ENCODE measurements around the gene C9orf153.
A peak's percentile ranks its signal among the peaks of the same experiment; 100 is the strongest.
"Not testable (repeated sequence)": the region's sequence is repeated elsewhere in the genome, so short reads cannot be mapped to it uniquely, and the experiment has no call there.

The C9orf153 gene

DNA sequence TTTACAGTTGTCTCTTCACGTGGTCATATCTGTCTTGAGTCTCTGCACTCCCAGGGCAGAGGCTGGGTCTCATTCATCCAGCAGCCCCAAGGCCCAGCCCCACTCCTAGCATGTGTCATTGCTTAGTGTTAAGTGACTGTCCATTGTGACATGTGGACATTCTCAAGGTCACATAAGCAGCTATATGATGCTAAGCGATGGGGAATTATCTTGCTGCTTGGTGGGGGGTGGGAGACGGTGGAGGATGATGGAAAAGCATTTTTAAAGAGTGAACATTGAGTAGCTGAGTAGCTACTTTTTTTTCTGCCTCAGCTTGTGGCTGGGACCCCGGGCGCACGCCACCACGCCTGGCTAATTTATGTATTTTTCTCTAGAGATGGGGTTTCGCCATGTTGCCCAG is at the start of gene C9orf153:
C9orf153 (minus strand) TSS at position 101 of the 400 bp plus-strand sequence. CDS start 30,054 bp downstream, outside the sequence.
- DNase-seq = no peak

DNA sequence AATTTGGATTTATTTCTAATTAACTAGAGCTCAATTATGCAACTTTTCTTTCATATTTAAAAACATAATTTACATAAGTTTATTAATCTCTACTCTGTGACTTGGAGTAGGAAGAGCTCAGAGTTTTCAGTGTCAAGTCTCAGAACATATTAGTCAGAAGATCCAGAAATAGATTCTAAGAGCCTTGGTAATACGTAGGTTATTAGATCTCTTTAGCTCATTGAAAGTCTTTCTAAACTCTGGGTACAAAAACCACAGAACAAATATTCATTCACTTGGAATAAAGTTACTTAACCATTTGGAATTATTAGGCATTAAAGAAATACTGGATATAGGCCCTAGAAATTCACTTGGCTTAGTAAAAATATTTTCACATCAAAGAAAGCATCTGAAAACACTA is 49.2 kb upstream of the C9orf153 start:
- DNase-seq = no peak

DNA sequence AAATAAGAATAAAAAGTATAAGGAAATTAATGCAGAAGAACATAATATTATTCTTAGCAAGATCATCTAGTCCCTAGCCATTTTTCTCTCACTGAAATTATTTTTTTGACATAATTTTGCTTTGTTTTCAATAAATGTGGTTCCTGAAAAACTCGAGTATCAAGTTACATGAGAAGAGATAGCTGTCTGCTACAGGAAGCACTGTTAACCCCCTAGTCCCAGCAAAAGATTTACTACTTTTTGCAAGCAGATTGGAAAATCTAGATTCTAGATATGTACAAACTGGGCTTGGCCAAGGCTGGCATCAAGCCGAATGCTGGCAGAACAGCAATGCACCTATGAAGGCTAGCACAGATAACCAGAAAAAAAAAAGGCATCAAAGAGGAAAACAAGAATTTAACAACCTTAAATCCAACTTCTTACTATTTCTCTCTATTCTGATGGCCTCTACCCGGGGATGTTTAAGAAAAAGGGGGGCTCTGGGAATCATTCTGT is 44.8 kb upstream of the C9orf153 start:
- no peak for DNase-seq

DNA sequence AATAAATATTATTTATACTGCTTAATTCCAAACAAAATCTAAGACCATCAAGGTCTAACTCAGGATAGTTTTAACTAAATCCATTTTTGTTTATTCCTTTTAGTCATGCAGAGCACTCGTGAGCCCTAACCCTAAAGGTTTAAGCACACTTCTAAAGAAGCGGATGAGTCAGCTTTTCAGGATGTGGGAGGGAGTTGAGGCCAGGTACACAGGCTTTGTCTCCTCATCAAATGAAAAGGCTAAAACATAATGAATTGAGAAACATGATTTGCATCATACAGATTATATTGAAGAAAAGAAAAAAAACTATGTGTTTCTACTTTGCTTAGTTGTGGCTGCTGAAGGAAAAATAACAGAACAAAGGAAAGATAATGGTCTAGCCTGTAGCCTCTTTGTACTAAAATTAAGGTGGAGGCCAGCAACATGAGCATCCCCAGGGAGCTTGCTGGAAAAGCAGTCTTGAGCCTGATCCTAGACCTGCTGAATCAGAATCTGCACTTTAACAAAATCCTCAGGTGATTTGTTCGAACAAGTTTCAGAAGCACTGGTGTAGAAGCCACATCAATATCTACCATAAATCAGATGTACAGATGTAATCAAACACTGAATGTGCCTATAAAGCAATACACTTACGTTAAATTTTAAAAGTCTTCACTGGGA is 44.0 kb upstream of the C9orf153 start:
- DNase-seq = peak; percentile 43

DNA sequence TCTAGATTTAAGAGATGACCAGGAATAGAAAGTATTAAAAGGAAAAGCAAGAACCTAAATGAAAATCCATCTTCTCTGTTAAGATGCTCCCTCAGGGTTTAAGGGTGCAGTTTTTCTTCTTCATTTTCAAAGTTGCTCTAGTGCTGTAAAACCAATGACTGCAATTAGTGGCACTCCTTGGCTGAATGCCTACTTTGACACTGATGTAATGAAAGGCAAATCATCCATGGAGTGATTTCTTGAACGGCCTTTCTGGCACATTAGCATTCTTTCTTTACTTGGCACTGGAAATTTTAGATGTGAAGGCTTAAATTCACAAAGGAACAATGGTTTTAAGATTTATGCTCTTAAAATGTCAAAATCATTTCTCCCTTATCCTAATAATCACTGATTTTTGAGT is 42.2 kb upstream of the C9orf153 start:
- no peak for DNase-seq

DNA sequence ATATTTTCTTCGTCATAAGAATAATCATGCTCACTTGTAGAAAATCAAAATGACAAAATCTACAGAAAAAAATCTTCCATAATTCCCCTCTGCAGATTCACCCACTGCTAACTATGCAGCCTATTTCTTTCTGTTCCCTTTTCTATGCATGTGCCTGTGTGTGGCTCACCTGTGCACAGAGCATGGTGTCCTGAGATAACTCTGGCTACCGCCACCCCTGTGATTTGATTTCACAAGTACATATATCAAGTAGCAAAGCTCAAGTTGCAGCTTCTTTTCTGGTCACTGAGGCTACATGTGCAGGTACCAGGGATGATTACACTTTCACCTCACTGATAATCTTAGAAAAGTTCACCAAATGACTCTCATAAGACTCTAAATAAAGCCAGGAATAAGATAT is 41.2 kb upstream of the C9orf153 start:
- no peak for DNase-seq

DNA sequence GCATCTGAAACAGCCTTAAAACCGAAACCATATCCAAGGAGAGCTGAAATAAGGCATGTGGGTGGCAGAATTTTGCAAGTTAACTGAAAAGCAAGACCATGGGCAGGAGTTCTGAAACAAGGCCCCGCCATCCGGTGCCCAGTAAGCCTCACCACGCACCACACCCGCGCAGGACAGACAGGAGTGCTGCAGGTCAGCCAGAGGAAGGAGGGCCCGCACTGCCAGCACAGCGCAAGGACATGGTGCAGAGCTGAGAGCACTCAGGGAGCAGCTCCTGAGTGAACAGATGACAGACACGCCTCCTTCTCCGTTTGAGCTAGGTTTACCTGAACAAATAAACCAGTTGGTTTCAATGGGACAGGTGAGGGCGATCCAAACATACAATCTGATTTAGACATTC is 39.4 kb upstream of the C9orf153 start:
- DNase-seq = no peak

DNA sequence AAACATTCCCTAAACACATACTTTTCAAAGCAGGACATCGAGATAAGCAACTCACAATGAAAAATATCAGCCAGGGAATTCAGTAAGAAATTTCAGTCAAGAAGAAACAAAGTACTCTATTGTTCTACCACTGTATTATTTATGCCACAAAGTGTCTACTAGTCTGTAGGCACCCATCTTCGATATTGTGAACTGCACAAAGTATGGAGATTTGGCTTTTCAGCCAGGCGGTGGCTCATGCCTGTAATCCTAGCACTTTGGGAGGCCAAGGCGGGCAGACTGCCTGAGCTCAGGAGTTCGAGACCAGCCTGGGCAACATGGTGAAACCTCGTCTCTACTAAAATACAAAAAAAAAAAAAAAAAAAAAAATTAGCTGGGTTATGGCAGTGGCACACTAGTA is 30.9 kb upstream of the C9orf153 start:
- DNase-seq = not testable (repeated sequence)

DNA sequence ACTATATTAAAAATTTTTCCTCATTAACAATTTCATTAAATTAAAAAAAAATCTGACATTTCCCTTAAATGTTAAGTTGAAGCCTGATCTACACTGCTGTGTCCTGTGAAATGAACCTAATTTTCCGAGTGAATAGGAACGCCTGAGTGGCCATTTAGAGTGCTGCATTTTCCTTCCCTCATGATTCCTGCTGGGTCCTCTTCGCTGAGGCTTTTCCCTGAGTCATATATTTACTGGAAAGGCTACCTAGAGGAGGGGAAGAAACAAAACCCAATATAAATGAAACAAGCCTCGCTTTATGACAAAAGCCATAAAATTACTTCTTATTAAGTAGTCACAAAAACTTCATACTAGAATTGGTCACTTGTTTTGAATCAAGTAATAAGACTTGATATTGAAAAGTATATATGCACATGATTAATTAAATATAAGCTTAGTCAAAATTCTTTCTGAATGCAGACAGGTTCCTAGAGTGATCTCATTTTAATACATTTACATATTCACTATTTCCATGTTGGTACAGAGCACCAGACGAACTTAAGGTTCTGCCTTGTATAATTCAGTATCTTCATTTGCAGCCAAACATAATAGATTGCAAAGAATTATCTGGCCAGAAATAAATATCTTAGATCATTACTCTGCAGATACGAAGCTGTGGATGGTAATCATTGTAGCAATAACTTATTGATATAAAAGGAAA is 29.2 kb upstream of the C9orf153 start:
- no peak for DNase-seq

DNA sequence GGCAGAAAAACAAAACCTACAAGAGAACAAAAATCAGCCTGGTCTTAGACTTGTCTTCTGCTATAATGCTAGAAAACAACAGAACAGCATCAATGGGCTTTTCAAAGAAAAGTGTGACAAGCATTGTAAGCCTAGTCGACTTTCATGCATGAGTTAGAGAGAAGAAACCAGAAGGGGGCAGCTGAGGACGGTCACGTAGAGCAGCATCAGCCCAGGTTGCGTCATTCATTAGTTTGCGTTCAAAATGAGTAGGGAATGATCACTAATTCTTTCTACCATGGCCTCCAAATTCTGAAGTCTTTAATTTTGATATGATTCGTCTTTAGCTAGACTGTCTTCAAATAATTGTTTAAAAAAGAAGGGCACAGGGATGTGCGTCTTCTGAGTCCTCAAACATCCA is 27.6 kb upstream of the C9orf153 start:
- no peak for DNase-seq

DNA sequence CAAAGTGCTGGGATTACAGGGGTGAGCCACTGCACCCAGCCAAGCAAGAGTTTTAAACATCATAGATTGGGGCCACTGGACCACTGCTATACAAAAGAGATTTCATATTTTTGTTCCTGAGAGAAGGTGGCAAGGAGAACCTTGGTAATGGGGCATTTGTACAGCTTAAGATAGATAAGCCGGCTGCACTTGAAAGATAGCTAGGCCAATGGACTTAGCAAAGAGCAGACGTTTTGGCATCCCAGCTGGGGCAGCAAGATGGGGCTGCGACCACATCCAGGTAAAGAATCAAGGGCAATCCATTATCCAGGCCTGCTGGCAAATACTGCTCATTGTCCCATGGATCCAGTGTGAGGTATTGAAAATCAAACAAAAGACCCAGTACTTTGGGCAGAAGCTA is 26.8 kb upstream of the C9orf153 start:
- DNase-seq = no peak

DNA sequence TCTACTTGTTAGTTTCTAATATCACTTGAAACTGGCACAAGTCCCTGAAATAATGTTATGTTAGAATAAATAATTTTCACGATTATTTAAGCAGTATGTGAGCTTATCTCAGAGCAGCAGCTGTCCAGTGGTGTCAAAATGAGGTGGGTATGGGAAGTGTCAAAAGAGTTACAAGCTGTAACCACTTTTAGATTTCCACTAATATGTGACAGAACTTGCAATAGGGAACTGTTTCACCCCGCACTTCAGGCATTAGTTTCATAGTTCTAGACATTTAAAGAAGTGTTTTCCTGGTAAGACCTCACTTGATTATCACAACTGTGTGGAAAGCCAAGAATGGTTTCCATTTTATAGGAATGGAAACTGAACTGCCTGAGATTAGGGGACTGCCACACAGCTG is 25.8 kb upstream of the C9orf153 start:
- DNase-seq = no peak

DNA sequence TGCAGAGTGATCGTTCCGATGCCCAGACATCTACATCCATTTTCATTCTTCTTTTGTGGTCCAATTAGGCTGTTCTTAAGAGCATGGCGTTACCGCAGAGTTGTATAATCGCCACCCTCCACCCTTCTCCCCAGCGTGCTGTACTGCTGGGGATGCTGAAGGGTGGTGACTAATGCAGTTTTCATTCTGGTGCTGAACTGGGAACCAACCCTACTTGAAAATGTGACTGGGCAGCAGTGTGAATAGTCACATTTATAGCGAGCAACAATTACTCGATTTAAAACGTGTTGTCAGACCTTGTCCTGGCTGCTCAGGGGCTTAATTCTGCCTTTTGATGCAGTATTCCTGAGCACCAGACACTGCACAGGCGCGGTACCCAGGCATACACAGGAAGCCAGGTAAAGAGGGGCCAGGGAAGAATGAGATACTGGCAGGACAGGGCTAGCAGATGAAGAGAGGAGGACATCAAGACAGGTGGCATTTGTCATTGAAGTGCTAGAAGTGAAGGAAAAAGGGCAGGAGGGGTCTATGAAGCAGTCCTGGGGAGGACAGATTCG is 23.6 kb upstream of the C9orf153 start:
- DNase-seq = no peak

DNA sequence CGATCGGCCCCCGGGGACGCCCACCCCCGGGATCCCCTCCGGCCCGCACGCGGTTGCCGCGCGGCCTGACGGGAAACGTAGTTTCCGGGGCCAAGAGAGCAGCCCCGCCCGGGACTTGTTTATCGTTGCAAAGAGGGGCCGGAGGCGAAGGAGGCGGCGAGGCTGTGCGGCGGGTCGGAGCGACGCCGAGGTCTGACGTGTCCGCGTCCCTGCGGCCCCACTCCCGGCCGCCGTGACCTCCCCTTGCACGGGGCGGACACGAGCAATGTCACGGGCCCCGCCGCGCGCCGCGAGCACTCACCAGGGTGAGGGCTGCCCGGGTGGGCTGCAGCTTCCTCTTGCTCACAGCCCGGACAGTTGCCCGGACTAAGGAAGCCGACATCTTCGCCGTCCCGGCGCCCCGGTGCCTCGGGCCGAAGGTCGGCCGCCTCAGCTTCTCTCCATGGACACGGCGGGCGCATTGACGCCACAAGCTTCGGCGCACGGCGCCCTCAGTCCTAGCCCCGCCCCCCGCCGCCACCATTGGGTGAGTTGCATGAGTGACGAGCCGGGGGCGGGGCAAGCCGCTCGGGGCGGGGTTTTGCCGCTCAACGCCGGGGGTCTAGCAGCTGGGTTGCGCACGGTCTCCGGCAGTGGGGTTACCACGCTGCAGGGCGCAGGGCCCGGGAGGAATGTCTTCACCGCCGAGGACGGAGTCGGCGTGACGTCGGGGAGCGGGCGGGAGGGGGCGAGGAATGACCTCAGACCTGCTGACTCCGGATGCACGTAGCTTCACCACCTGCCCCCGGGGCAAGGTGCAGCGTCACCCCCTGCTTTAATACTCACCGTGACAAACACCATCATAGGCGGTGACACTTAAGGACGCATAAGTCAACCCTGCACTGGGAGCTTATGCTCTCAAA is 22.9 kb upstream of the C9orf153 start, which contains the start of gene ISCA1:
ISCA1 (minus strand) TSS at position 462 of the 902 bp plus-strand sequence; CDS start at position 382, 80 bp downstream.
- DNase-seq = peak; percentile 99

DNA sequence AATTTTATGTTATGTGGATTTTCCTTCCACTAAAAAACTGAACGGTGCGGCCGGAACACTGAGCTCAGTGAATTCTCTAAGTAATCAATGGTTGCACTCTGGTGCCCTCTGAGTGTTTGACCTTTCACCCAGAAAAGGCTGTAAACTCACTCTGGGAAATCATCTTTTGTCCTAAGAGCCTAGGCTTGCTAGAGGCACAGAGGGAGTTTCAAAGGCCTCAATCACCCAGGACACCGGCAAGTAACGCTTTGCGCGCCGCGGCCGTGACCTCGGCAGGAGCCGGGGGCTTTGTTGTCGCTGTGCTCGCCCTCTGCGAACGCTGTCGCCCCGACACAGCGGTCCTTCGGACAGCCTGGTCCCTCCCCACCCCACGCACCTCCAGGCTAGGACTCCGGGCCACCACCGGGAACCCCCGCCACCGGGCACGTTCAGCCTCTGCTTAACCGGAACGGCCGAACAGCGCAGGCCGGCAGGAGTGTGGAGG is 22.2 kb upstream of the C9orf153 start:
- no peak for DNase-seq

DNA sequence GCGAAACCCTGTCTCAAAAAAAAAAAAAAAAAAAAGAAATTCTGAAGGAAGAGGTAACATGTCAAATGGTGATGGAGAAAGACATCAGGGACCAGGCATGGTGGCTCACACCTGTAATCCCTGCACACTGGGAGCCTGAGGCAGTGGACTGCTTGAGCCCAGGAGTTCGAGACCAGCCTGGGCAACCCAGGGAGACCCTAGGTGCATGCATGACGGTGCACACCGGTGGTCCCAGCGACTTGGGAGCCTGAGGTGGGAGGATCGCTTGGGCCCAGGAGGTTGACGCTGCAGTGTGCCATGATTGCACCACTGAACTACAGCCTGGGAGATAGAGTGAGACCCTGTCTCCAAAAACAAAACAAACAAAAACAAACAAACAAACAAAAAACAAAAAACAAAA is 21.1 kb upstream of the C9orf153 start:
- no peak for DNase-seq

DNA sequence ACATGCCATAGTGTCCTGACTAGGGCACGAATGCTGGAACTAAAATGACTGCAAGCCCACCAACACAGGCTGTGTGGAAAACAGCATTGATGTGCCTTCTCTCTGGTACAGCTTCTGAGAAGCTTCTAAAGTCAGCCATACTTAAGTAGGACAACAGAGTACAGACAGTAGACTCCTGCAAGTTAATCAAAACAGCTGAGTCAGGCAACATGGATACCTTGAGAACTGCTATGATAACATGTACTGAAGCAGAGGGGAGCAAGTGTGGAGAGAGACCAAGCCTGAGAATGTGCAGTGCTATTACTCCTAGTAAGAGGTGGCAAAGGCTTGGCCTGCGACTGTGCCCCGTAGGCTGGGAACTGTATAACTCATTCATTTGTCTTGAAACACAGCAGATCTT is 20.4 kb upstream of the C9orf153 start:
- DNase-seq = no peak

DNA sequence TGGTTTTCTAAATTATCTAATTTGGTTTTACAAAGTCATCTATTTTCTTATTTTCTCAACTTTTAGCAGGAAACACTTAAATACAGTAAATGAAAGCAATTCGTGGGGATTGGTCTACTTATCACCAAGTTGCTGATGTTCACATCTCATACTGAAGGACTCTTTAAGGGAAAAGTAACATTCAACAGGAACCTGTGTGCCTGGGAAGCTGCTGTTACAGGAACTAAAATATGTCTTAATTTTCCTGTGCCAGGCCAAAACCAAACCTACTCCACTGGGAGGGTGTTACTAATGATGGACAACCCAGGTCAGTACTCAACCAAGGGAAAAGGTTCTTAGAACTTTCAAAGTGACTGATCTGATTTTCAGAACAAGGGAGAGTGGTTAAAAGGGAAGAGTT is 17.6 kb upstream of the C9orf153 start:
- no peak for DNase-seq

DNA sequence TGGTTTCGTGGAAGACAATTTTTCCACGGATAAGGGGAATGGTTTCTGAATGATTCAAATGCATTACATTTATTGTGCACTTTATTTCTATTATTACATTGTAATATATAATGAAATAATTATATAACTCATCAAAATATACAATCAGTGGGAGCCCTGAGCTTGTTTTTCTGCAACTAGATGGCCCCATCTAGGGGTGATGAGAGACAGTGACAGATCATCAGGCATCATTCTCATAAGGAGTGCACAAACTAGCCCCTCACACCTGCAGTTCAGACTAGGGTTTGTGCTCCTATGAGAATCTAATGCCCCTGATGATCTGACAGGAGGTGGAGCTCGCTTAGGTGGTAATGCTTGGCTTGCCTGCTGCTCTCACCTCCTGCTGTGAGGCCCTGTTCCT is 16.5 kb upstream of the C9orf153 start:
- DNase-seq = no peak

DNA sequence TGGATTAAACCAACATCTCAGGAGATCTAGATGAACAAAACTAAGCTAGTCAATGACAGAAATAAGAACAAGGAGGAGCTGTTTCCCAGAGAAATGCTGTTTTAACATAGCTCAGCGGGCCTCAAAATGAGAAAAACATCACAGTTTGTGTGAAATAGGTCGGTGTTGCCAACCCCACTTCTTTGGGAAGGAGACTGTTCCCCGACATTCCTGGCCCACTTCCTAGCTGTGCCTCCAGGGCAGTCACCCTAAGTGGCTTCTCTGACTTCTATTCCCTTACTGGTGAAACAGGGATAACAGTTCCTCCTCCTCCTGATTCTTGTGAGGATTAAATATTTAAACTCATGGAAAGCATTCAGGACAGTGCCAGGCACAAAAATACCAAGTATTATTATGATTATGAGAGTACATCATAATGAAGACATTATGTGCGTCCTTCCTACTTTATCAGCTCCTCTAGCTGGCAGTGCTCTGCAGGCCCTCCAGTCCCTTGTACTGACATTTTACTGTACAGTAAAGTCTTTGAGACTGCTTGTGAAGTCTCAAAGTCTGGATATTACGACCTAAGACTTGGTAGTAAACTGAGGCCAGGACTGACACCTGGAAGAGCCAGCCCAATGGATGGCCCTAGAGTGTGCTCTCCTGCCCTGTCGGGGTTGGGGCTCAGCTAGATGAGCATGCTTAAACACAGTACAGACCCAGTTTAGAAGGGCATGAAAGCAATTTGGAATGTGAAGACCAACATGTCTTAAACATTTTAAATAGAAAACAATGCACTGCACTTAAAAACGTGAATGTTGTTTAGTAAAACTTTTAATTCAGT is 15.6 kb upstream of the C9orf153 start:
- no peak for DNase-seq

DNA sequence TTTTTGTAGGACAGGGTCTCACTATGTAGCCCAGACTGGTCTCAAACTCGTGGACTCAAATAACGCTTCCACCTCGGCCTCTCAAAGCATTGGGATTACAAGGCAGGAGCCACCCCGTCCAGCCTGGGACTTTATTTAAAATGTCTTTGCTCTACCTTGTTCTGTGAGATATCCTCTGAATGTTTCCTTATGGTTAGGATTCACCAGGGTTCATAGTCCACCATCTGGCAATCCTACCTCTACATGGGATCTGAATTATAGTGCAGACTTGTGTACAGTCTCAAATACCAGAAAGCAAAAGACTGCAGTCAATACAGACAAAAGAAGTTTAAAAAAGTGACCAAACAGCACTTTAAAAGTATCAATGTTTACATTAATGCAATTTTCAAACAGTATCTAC is 12.8 kb upstream of the C9orf153 start:
- DNase-seq = no peak

DNA sequence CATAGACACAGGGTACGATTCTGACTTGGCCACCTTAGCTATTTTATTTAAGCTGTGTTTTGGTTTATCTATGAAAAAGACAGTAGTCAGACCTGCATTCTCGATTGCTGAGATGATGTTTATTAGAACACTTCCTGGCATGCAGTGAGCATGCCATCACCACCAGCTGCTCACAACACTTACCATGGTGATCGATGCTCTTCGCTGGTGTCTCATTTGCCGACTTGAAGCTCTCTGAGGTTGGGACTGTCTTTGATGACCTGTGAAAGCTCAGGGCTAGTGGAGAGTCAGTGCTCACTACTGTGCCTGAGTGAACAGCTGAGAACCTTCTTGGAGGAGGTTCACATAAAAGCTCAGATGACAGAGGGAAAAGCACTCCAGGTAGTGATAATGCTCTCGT is 4.4 kb upstream of the C9orf153 start:
- DNase-seq = no peak
